ENCODE data around the gene DOK3.

The DOK3 gene

GRCh38 chr5:177529247-177530203 lies 19.9 kb upstream of the DOK3 start:
- Histone ChIP-seq H3K9me3 (ENCODE audit: control insufficient read depth, low read length) (no peaks in the 10 kb centered on the region), H4K91ac (ENCODE audit: low read length) (no peak overlapping the region), H2BK120ac (ENCODE audit: low read depth, low read length) (no peak overlapping the region), H4K8ac (ENCODE audit: low read length) (no peak overlapping the region), H3K18ac (ENCODE audit: low read depth in 1 of 2, low read length in 2 of 2) (no peak overlapping the region), H3K36me3 (ENCODE audit: control insufficient read depth in 1 of 2, insufficient read depth in 2 of 2, low read depth in 1 of 2, low read length in 2 of 2) (peaks cover 92 to 94% of the 10 kb centered on the region in 2 experiments), H3K23ac (ENCODE audit: low read length in 2 of 2) (no peak overlapping the region), H2AK5ac (ENCODE audit: low read length, severe bottlenecking) (no peak overlapping the region), H3K79me1 (replicated peaks; ENCODE audit: low read length, poor library complexity, severe bottlenecking) (peaks cover 73% of the 10 kb centered on the region), H3K4me1 (ENCODE audit: control insufficient read depth, insufficient read depth, low read depth, low read length) (peaks cover 3% of the 10 kb centered on the region), H3K14ac (ENCODE audit: low read length in 2 of 2) (no peak overlapping the region), H2BK5ac (ENCODE audit: low read depth, low read length, poor library complexity, severe bottlenecking) (no peak overlapping the region), H3K4ac (ENCODE audit: low read depth in 1 of 2, low read length in 2 of 2) (no peak overlapping the region), H2BK15ac (ENCODE audit: low read depth, poor library complexity, severe bottlenecking) (no peak overlapping the region), H3K27me3 (ENCODE audit: control insufficient read depth in 1 of 2, insufficient read depth in 1 of 2, low read length in 2 of 2) (no peaks in the 10 kb centered on the region), H2BK12ac (ENCODE audit: low read length in 2 of 2) (no peak overlapping the region), H3K9ac (ENCODE audit: low read length) (no peak overlapping the region), H3K4me2 (ENCODE audit: low read length, poor library complexity, severe bottlenecking) (no peak overlapping the region), H3K4me3 (ENCODE audit: insufficient read depth in 1 of 2, low read depth in 1 of 2, low read length in 2 of 2) (no peak overlapping the region), H2AFZ (ENCODE audit: low read depth, low read length) (no peak overlapping the region), H3K27ac (ENCODE audit: low read length, poor library complexity, severe bottlenecking) (no peak overlapping the region)
- WGBS, result 95% methylated on average over 12 of the region's 12 CpGs
- no peak for DNase-seq

GRCh38 chr5:177528631-177529030 lies 19.0 kb upstream of the DOK3 start:
- Histone ChIP-seq H3K9me3 (ENCODE audit: control insufficient read depth, low read length) (no peaks in the 10 kb centered on the region), H3K4me2 (ENCODE audit: low read length, poor library complexity, severe bottlenecking) (no peak overlapping the region), H3K14ac (ENCODE audit: low read length in 2 of 2) (no peak overlapping the region), H2BK5ac (ENCODE audit: low read depth, low read length, poor library complexity, severe bottlenecking) (no peak overlapping the region), H2AFZ (ENCODE audit: low read depth, low read length) (no peak overlapping the region), H4K8ac (ENCODE audit: low read length) (no peak overlapping the region), H3K36me3 (ENCODE audit: control insufficient read depth in 1 of 2, insufficient read depth in 2 of 2, low read depth in 1 of 2, low read length in 2 of 2) (peaks cover 96 to 97% of the 10 kb centered on the region in 2 experiments), H2BK15ac (ENCODE audit: low read depth, poor library complexity, severe bottlenecking) (no peak overlapping the region), H3K4me1 (ENCODE audit: control insufficient read depth, insufficient read depth, low read depth, low read length) (peaks cover 3% of the 10 kb centered on the region), H3K27ac (ENCODE audit: low read length, poor library complexity, severe bottlenecking) (no peak overlapping the region), H3K27me3 (ENCODE audit: control insufficient read depth in 1 of 2, insufficient read depth in 1 of 2, low read length in 2 of 2) (no peaks in the 10 kb centered on the region), H2BK12ac (ENCODE audit: low read length in 2 of 2) (no peak overlapping the region), H2AK5ac (ENCODE audit: low read length, severe bottlenecking) (no peak overlapping the region), H3K9ac (ENCODE audit: low read length) (no peak overlapping the region), H2BK120ac (ENCODE audit: low read depth, low read length) (no peak overlapping the region), H3K4me3 (ENCODE audit: insufficient read depth in 1 of 2, low read depth in 1 of 2, low read length in 2 of 2) (no peak overlapping the region), H3K79me1 (replicated peaks; ENCODE audit: low read length, poor library complexity, severe bottlenecking) (peaks cover 80% of the 10 kb centered on the region), H3K4ac (ENCODE audit: low read depth in 1 of 2, low read length in 2 of 2) (no peak overlapping the region), H4K91ac (ENCODE audit: low read length) (no peak overlapping the region), H3K23ac (ENCODE audit: low read length in 2 of 2) (no peak overlapping the region), H3K18ac (ENCODE audit: low read depth in 1 of 2, low read length in 2 of 2) (no peak overlapping the region)
- 96% methylated on average over 9 of the region's 10 CpGs for WGBS
- DNase-seq, result no peak

- Histone ChIP-seq H2BK15ac (ENCODE audit: low read depth, poor library complexity, severe bottlenecking) (no peak overlapping the region), H3K18ac (ENCODE audit: low read depth in 1 of 2, low read length in 2 of 2) (no peak overlapping the region), H2BK5ac (ENCODE audit: low read depth, low read length, poor library complexity, severe bottlenecking) (no peak overlapping the region), H3K4me3 (ENCODE audit: insufficient read depth in 1 of 2, low read depth in 1 of 2, low read length in 2 of 2) (no peak overlapping the region), H3K27ac (ENCODE audit: low read length, poor library complexity, severe bottlenecking) (no peak overlapping the region), H3K23ac (ENCODE audit: low read length in 2 of 2) (no peak overlapping the region), H3K9me3 (ENCODE audit: control insufficient read depth, low read length) (no peaks in the 10 kb centered on the region), H3K79me1 (replicated peaks; ENCODE audit: low read length, poor library complexity, severe bottlenecking) (peaks cover 78% of the 10 kb centered on the region), H3K4me2 (ENCODE audit: low read length, poor library complexity, severe bottlenecking) (no peak overlapping the region), H4K91ac (ENCODE audit: low read length) (no peak overlapping the region), H3K4ac (ENCODE audit: low read depth in 1 of 2, low read length in 2 of 2) (no peak overlapping the region), H2BK120ac (ENCODE audit: low read depth, low read length) (no peak overlapping the region), H3K36me3 (ENCODE audit: control insufficient read depth in 1 of 2, insufficient read depth in 2 of 2, low read depth in 1 of 2, low read length in 2 of 2) (peaks cover 94 to 97% of the 10 kb centered on the region in 2 experiments), H3K27me3 (ENCODE audit: control insufficient read depth in 1 of 2, insufficient read depth in 1 of 2, low read length in 2 of 2) (no peaks in the 10 kb centered on the region), H4K8ac (ENCODE audit: low read length) (no peak overlapping the region), H3K9ac (ENCODE audit: low read length) (no peak overlapping the region), H2BK12ac (ENCODE audit: low read length in 2 of 2) (no peak overlapping the region), H3K4me1 (ENCODE audit: control insufficient read depth, insufficient read depth, low read depth, low read length) (peaks cover 3% of the 10 kb centered on the region), H3K14ac (ENCODE audit: low read length in 2 of 2) (no peak overlapping the region), H2AFZ (ENCODE audit: low read depth, low read length) (no peak overlapping the region), H2AK5ac (ENCODE audit: low read length, severe bottlenecking) (no peak overlapping the region)
- DNase-seq, result no peak
- WGBS, result 96% methylated on average over 8 of the region's 8 CpGs
Measured at GRCh38 chr5:177527595-177527994, 18.0 kb upstream of the DOK3 start.

- H2AFZ ChIP-seq (ENCODE audit: low read depth, low read length), result no peak overlapping the region
- no peak overlapping the region for H2BK15ac ChIP-seq (ENCODE audit: low read depth, poor library complexity, severe bottlenecking)
- H2BK120ac ChIP-seq (ENCODE audit: low read depth, low read length), result no peak overlapping the region
- H3K9ac ChIP-seq (ENCODE audit: low read length), result no peak overlapping the region
- H3K9me3 ChIP-seq (ENCODE audit: control insufficient read depth, low read length), result no peaks in the 10 kb centered on the region
- no peak overlapping the region for H2AK5ac ChIP-seq (ENCODE audit: low read length, severe bottlenecking)
- H3K4me1 ChIP-seq (ENCODE audit: control insufficient read depth, insufficient read depth, low read depth, low read length), result peaks cover 3% of the 10 kb centered on the region
- H4K8ac ChIP-seq (ENCODE audit: low read length), result no peak overlapping the region
- H3K27me3 ChIP-seq (ENCODE audit: control insufficient read depth in 1 of 2, insufficient read depth in 1 of 2, low read length in 2 of 2), result no peaks in the 10 kb centered on the region
- H2BK5ac ChIP-seq (ENCODE audit: low read depth, low read length, poor library complexity, severe bottlenecking), result no peak overlapping the region
- no peak overlapping the region for H3K18ac ChIP-seq (ENCODE audit: low read depth in 1 of 2, low read length in 2 of 2)
- no peak overlapping the region for H3K14ac ChIP-seq (ENCODE audit: low read length in 2 of 2)
- H3K4ac ChIP-seq (ENCODE audit: low read depth in 1 of 2, low read length in 2 of 2), result no peak overlapping the region
- no peak overlapping the region for H4K91ac ChIP-seq (ENCODE audit: low read length)
- DNase-seq, result no peak
- peaks cover 76% of the 10 kb centered on the region for H3K79me1 ChIP-seq (replicated peaks; ENCODE audit: low read length, poor library complexity, severe bottlenecking)
- H3K4me3 ChIP-seq (ENCODE audit: insufficient read depth in 1 of 2, low read depth in 1 of 2, low read length in 2 of 2), result no peak overlapping the region
- no peak overlapping the region for H3K4me2 ChIP-seq (ENCODE audit: low read length, poor library complexity, severe bottlenecking)
- H2BK12ac ChIP-seq (ENCODE audit: low read length in 2 of 2), result no peak overlapping the region
- peaks cover 89 to 94% of the 10 kb centered on the region in 2 experiments for H3K36me3 ChIP-seq (ENCODE audit: control insufficient read depth in 1 of 2, insufficient read depth in 2 of 2, low read depth in 1 of 2, low read length in 2 of 2)
- H3K23ac ChIP-seq (ENCODE audit: low read length in 2 of 2), result no peak overlapping the region
- WGBS, result 97% methylated on average over 6 of the region's 6 CpGs
- H3K27ac ChIP-seq (ENCODE audit: low read length, poor library complexity, severe bottlenecking), result no peak overlapping the region
Measured at GRCh38 chr5:177526791-177527190, 17.2 kb upstream of the DOK3 start.

Data from mesenchymal stem cell (in vitro differentiated cells and primary cell).